Neuron (in vitro differentiated cells): ENCODE data around the gene DLAT.

ENCODE experiments used
- H2AFZ ChIP-seq: one replicate; pipeline ENCODE4 v1.6.1; 2013; ENCODE audit warnings: low read depth, mild to moderate bottlenecking, inconsistent platforms, low read length, moderate library complexity
- H3K27me3 ChIP-seq: one replicate; pipeline ENCODE4 v1.6.1; 2013; ENCODE audit warnings: low read length; ENCODE audit not compliant: insufficient read depth
- H3K36me3 ChIP-seq: one replicate; pipeline ENCODE4 v1.6.1; 2013; ENCODE audit warnings: low read length; ENCODE audit not compliant: insufficient read depth
- H3K4me1 ChIP-seq: one replicate; pipeline ENCODE4 v1.6.1; 2013; ENCODE audit warnings: low read length; ENCODE audit not compliant: insufficient read depth
- H3K4me3 ChIP-seq: 2 replicates; pipeline ENCODE4 v1.5.1; 2013; ENCODE audit warnings: mild to moderate bottlenecking, low read length, moderate library complexity
- H3K9me3 ChIP-seq: one replicate; pipeline ENCODE4 v1.6.1; 2013; ENCODE audit warnings: low read length

DLAT gene

DNA sequence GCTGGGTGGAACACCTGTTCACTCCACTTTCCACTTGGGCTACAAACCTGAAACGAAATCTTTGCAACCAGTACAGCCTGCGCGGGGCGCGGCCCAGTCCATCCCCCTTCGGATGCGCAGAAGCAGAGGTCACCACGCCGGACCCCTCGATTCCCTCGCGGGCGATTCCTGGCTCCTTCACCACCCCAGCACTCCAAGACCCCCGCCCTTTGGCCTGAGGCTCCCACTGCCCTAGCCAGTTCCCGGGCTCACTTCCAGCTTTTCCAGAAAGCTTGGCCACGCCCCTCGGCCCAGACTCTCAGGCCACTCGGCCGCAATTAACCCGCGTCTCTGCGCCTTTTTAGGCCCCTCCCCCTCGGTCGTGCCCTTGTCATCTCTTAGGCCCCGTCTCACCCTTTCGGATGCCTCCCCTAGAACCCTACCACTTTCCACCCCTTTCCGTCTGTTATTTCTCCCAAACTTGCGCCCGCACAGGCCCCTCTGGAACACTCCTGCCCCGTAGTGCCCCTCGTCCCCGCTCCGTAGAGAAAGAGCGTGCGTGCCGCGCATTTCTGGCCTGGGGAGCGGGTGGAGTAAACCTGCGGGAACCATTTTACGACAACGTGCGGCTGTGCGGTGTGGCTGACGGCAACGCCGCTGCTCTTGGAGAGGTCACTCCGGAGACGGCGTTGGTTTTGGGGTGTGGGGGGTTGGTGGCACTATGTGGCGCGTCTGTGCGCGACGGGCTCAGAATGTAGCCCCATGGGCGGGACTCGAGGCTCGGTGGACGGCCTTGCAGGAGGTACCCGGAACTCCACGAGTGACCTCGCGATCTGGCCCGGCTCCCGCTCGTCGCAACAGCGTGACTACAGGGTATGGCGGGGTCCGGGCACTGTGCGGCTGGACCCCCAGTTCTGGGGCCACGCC, at the start of gene DLAT:
TSS of gene DLAT (plus strand) at position 636 of the 906 bp plus-strand sequence. CDS start at position 701, 65 bp downstream.
- peak within 1 kb of the TSS; percentile 91 for H2AFZ ChIP-seq
- H3K4me3 ChIP-seq, result peak within 1 kb of the TSS; percentile 100
- no peaks in the 10 kb centered on the region for H3K9me3 ChIP-seq
- peaks cover 11% of the 10 kb centered on the region for H3K4me1 ChIP-seq
- peaks cover 46% of the 10 kb centered on the region for H3K36me3 ChIP-seq
- no peaks in the 10 kb centered on the region for H3K27me3 ChIP-seq

DNA sequence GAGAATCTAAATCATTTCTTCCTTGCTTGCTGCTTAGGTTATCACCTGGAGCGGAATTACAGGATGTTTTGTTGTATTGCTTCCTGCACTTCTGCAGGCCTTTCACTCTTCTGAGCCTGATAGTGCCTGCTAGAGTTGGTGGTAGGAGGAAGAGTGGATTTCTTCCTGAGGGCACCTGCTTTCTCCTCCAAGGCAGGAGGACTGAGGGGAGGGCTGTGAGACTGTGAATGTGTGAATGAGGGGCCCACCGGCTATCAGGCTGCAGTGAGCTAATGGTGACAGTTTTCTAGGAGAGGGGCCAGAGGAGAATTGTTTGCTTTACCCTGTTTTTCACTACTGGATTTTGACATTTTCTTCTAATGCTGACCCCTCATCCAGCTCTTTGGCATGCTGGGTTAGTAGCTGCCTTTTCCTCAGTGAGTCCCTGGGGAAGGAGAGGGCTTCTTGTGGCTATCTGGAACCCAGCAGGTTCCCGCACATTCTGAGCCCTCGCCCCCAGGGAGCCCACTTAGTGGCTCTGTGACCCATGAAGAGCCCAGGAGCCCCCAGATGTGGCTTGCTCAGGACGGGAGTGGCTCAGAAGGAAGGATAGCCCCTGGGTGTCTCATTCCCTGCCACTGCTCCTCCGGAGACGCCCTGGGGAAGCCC, 49.0 kb upstream of the DLAT start:
- H3K36me3 ChIP-seq, result peaks cover 45% of the 10 kb centered on the region
- peaks cover 37% of the 10 kb centered on the region for H3K4me1 ChIP-seq
- H2AFZ ChIP-seq, result no peak overlapping the region
- H3K27me3 ChIP-seq, result no peaks in the 10 kb centered on the region
- no peaks in the 10 kb centered on the region for H3K9me3 ChIP-seq
- H3K4me3 ChIP-seq, result no peak overlapping the region

DNA sequence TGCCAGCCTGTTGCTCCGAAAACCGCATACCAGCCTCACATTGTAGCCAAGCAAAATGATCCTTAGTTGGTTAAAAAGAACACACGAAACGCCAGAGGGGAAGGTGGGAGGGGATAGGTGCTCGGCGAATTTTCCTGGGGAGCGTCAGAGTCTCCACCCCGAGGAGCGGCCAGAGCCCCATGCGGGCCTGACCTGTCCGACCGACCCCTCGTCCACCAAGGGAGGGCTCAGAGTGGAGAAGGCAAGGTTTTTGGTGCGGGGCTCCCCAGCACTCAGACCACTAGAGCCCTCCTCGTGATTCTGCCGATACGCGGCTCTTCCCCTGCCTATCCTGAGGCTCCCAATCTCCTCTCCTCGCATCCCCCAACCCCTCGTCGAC, 48.5 kb upstream of the DLAT start:
- no peaks in the 10 kb centered on the region for H3K27me3 ChIP-seq
- no peak overlapping the region for H2AFZ ChIP-seq
- peaks cover 41% of the 10 kb centered on the region for H3K36me3 ChIP-seq
- H3K4me1 ChIP-seq, result peaks cover 42% of the 10 kb centered on the region
- no peaks in the 10 kb centered on the region for H3K9me3 ChIP-seq
- H3K4me3 ChIP-seq, result no peak overlapping the region

DNA sequence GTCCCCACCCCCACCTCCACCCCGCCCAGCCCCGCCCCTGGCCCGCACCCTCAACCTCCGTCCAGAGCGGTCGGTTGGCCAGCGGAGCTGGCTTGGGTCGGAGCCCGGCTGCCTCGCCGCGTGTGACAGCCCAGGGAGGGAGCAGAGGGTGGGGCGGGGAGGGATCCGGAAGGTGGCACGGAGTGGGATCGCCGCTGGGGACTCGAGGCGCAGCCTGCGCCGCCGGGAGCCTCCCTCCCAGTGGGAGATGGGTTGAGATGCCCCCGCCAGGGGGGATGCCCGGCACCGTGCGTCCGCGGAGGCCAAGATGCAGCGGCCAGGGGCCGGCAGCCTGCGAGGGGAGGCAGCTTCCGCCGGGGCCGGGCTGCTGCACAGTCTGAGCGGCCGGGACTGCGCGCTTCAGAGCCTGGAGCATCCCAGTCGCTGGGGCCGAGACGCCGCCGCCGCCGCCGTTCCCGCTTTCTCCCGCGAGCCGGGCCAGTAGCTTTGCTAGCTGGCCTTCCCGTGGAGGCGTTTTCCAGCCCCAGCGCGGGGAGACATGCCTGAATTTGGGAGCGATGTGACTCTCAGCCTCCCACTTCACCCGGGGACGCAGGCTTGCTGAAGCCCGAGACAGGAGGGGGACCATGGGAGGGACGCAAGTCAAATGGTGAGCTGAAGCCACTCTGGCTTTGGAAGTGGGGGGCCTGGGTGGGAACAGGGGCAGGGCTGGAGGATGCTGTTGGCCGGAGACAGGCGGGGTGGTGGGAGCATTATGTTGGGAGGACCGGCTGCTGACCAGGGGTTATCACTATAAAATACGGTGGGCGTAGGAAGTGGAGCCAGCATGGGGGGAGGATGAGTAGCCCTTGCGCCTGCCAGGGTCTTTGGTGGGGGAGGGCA, 47.8 kb upstream of the DLAT start:
- Histone ChIP-seq H2AFZ (no peak overlapping the region), H3K9me3 (no peaks in the 10 kb centered on the region), H3K36me3 (peaks cover 35% of the 10 kb centered on the region), H3K27me3 (no peaks in the 10 kb centered on the region), H3K4me1 (peaks cover 49% of the 10 kb centered on the region), H3K4me3 (no peak overlapping the region)

DNA sequence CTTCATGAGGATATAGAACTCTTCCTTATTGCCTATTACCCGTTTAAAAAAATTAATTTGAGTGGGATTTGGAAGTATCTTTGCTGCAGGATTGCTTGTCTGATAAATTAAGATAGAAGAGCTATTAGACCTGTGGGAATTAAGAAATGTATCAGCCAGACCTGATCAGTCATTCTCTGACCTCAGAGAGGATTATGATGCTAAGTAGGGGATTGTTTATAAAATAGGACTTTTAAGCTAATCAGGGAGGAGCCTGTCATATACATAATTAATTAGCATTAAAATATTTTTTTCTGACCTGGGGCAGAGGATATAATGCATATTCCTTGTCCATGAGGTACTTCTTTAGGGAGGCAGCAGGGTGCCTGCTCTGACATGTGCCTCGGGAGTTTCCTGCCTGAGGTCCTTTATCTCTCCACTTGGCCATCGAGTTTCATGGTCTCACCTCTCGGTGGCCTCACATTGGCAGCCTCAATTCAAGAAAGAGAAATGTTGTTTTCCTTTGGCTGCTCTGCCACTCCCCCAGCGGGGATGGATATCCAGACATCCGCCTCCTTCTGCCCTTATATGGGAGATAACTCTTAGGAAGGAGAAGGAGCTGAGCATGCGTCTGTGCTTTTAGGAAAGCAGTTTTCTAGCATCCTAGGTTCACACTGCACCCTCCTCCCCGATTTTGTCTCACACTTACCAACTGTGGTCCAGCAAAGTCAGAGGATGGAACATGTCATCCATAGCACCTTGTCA, 47.0 kb upstream of the DLAT start:
- peaks cover 32% of the 10 kb centered on the region for H3K36me3 ChIP-seq
- H3K9me3 ChIP-seq, result no peaks in the 10 kb centered on the region
- H3K4me3 ChIP-seq, result no peak overlapping the region
- no peaks in the 10 kb centered on the region for H3K27me3 ChIP-seq
- peaks cover 57% of the 10 kb centered on the region for H3K4me1 ChIP-seq
- no peak overlapping the region for H2AFZ ChIP-seq

DNA sequence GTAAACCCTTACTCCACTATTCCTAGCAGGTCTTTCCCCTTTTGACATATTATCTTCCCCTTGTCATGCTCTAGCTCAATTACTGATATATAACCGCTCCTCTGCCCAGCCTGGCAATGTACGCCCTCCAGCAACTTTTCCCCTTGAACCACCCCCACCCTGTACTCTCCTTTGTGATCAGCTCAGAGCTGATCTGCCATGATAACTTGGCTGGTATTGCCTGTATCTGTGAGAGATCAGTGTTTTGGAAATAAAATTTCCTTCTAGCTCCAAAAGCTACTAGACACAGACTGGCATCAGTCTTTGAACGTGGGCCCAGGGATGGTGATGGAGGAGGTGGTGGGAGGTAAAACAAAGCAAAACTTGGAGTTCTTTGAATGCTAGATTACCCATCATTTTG, 45.1 kb upstream of the DLAT start:
- Histone ChIP-seq H3K27me3 (no peaks in the 10 kb centered on the region), H3K36me3 (peaks cover 17% of the 10 kb centered on the region)

DNA sequence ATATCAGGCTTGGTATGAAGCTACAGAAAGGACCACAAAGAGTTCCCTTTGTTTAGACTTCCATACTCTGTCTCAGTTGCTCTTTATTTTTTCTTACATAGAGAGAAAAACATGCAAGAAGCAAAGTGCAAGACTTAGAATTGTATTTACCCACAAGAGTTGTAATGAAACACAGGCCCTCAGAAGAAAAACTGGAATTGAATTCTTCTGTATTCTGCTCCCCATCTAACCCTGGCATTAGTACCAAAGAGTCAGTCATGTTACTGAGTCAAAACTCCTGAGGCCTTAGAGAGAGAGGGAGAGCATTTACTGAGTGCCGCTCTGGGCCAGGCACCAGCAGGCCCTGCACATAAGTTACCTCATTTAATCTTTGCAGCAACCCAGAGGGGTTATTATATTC, 43.9 kb upstream of the DLAT start:
- H3K27me3 ChIP-seq, result no peaks in the 10 kb centered on the region
- H3K4me1 ChIP-seq, result peaks cover 75% of the 10 kb centered on the region
- H3K36me3 ChIP-seq, result peaks cover 20% of the 10 kb centered on the region
- H3K9me3 ChIP-seq, result no peaks in the 10 kb centered on the region
- no peak overlapping the region for H2AFZ ChIP-seq
- no peak overlapping the region for H3K4me3 ChIP-seq

More for the DNA sequence above, 45.1 kb upstream of the DLAT start:
- H3K4me3 ChIP-seq, result no peak overlapping the region
- H2AFZ ChIP-seq, result no peak overlapping the region
- peaks cover 75% of the 10 kb centered on the region for H3K4me1 ChIP-seq
- no peaks in the 10 kb centered on the region for H3K9me3 ChIP-seq

DNA sequence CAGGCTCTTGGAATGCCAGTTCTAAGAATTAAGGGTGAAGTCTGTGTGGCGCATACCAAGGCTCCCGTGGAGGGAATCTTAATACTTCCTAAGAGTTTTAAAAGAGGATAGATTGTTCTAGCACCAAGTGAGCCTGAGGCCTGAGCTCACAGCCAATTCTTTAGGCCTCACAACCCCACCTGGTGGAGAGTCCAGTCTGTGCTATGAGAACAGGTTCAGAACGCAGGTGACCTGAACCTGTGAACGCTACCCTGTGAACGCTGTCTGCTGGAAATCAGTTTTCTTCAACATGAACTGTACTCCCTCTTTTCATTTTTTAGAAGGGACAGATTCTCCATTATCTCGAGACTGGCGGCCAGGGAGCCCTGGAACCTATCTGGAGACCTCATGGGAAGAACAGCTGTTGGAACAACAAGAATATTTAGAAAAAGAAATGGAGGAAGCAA, 43.2 kb upstream of the DLAT start:
- H2AFZ ChIP-seq, result no peak overlapping the region
- H3K4me3 ChIP-seq, result no peak overlapping the region
- no peaks in the 10 kb centered on the region for H3K9me3 ChIP-seq
- H3K4me1 ChIP-seq, result peaks cover 75% of the 10 kb centered on the region
- peaks cover 24% of the 10 kb centered on the region for H3K36me3 ChIP-seq
- H3K27me3 ChIP-seq, result no peaks in the 10 kb centered on the region

DNA sequence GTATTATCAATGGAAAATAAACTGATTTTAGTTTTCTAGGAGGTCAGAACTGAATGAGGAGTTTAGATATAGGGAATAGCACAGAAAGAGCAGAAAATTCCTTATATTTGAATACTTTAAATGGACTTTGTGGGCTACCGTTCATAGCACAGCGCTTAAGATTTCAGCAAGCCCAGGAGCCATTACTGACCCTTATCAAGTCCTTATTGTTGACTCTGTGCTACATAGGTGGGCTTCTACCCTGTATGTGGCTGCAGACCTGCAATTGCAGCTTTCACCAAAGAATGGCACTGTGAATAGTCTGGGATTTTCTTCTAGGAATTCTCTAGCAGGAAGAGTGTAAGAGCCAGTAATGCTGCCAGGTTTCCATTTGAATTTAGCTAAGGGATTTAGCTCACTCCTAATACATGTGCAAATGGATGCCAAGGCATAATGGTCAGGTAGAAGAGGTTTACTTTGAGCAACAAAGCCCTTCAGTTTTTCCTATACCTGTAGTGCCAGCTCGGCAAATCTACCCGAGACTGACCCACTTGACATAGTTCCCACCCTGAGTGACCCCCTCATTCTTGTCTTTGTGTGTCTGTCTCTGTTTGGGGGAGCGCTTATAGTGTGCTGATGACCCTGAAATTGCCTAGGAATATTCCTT, 42.5 kb upstream of the DLAT start:
- no peak overlapping the region for H3K4me3 ChIP-seq
- no peaks in the 10 kb centered on the region for H3K9me3 ChIP-seq
- H3K27me3 ChIP-seq, result no peaks in the 10 kb centered on the region
- peaks cover 73% of the 10 kb centered on the region for H3K4me1 ChIP-seq
- H2AFZ ChIP-seq, result peak overlapping the region; percentile 44
- H3K36me3 ChIP-seq, result peaks cover 27% of the 10 kb centered on the region

DNA sequence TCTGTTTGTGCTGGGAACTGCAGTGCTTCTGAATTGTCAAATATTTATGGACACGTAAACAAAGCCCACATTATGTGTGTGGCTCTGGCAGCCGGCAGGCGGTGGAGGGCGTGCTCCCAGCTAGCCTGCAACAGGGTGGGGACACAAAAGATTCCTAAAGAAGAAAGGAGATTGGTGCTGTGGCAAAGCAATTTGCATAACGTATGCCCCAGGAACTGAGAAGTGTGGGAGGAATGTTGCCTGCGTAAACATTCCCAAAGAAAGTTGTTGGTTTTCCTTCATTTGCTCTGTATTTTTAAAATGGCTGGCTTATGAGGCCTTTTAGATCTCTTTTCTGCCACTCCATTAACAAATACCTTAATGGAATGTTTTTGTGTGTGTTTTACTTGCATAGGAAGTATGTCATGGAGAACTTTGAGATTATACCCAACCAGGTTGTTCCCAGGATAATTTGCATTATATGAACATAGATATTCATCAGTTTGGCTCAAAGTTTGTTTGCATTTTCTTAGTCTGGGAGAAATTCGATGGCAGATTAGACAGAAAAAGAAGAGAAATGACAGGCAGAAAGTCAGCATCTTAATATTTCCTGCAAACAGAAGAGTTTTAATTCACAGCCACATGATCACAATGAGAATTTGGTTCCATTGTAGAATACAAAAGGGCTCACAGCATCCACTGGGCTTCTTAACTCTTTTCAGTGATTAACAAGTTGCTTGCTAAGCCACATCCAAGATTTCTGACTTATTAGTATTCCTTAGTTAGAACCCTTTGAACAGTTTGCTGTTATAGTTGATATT, 41.8 kb upstream of the DLAT start:
- no peaks in the 10 kb centered on the region for H3K27me3 ChIP-seq
- H3K36me3 ChIP-seq, result peaks cover 33% of the 10 kb centered on the region
- H3K4me3 ChIP-seq, result no peak overlapping the region
- no peaks in the 10 kb centered on the region for H3K9me3 ChIP-seq
- H3K4me1 ChIP-seq, result peaks cover 66% of the 10 kb centered on the region
- H2AFZ ChIP-seq, result peak overlapping the region; percentile 44

DNA sequence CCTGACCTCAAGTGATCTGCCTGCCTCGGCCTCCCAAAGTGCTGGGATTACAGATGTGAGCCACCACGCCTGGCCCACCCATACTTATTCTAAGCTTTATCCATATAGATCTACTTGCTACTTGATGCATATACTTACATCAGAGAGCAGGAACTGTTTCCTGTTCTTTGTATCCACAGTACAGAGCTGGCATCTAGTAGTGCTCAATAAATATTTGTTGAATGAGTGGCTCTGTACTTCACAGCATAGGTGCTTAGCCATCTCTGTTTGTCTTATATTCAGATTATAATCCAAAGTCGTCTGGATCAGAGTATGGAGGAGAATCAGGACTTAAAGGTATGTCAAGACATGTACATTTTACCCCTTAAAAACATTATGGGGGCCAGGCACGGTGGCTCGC, 38.6 kb upstream of the DLAT start:
- no peak overlapping the region for H2AFZ ChIP-seq
- no peak overlapping the region for H3K4me3 ChIP-seq
- peaks cover 35% of the 10 kb centered on the region for H3K4me1 ChIP-seq
- H3K9me3 ChIP-seq, result no peaks in the 10 kb centered on the region
- peaks cover 42% of the 10 kb centered on the region for H3K36me3 ChIP-seq
- H3K27me3 ChIP-seq, result no peaks in the 10 kb centered on the region
